SJSA1 (cell line): ENCODE results near the gene CXXC4. TPM values are rescaled to one million over a fixed set of nuclear protein-coding genes. Genes with fewer than 3 reads are reported as not detected.
A peak's percentile ranks its signal among the peaks of the same experiment; 100 is the strongest.

Experiments used
- DNase-seq, 2 experiments: peaks; one replicate each; pipeline ENCODE4 v3.0.0-alpha.2; 2015 to 2020; ENCODE audit warnings: low spot score in 2 of 2, low read depth in 1 of 2
- H3K27ac ChIP-seq: fragments of 250-450 bp; sonication (Bioruptor Pico); 2 replicates; pipeline ENCODE4 v1.5.1; 2020; ENCODE audit warnings: mild to moderate bottlenecking, moderate library complexity
- H3K27me3 ChIP-seq: fragments of 250-450 bp; sonication (Bioruptor Pico); replicated peaks from 2 replicates; pipeline ENCODE4 v1.5.1; 2020; ENCODE audit warnings: mild to moderate bottlenecking, moderate library complexity
- H3K36me3 ChIP-seq: fragments of 250-450 bp; sonication (Bioruptor Pico); 2 replicates; pipeline ENCODE4 v1.5.1; 2020; ENCODE audit warnings: mild to moderate bottlenecking
- H3K4me1 ChIP-seq: fragments of 250-450 bp; sonication (Bioruptor Pico); replicated peaks from 2 replicates; pipeline ENCODE4 v1.6.1; 2021; ENCODE audit warnings: mild to moderate bottlenecking
- H3K4me3 ChIP-seq: fragments of 250-450 bp; sonication (Bioruptor Pico); 2 replicates; pipeline ENCODE4 v1.5.1; 2020; ENCODE audit warnings: mild to moderate bottlenecking
- H3K9me3 ChIP-seq: fragments of 250-450 bp; sonication (Bioruptor Pico); replicated peaks from 2 replicates; pipeline ENCODE4 v1.5.1; 2020; ENCODE audit warnings: mild to moderate bottlenecking
- total RNA-seq: library from RNA; depleted of rRNA; stranded (reverse); fragments of >200 nt; shearing (Covaris generic); gene quantifications from 2 replicates; pipeline ENCODE4 v1.2.3, GENCODE V29; 2014

The CXXC4 gene
- total RNA-seq, 1 experiment from 2014 or later = 0.37 TPM

- H3K4me1 ChIP-seq = peaks cover 11% of the 10 kb centered on the region
- H3K27ac ChIP-seq = no peak overlapping the region
- H3K36me3 ChIP-seq = no peaks in the 10 kb centered on the region
- H3K9me3 ChIP-seq = no peaks in the 10 kb centered on the region
- peak overlapping the region; percentile 36 for H3K4me3 ChIP-seq
- H3K27me3 ChIP-seq = peaks cover 13% of the 10 kb centered on the region
- DNase-seq = no peak
Measured at GRCh38 chr4:104494185-104494584, 509 bp downstream of the CXXC4 start.

- Histone ChIP-seq H3K36me3 (no peaks in the 10 kb centered on the region), H3K27ac (no peak overlapping the region), H3K4me1 (peaks cover 11% of the 10 kb centered on the region), H3K4me3 (no peak overlapping the region), H3K27me3 (peaks cover 13% of the 10 kb centered on the region), H3K9me3 (no peaks in the 10 kb centered on the region)
- no peak for DNase-seq
Measured at GRCh38 chr4:104493081-104493831, 1.4 kb downstream of the CXXC4 start.

- Histone ChIP-seq H3K27ac (no peak overlapping the region), H3K9me3 (no peaks in the 10 kb centered on the region), H3K36me3 (no peaks in the 10 kb centered on the region), H3K4me3 (no peak overlapping the region), H3K4me1 (peaks cover 11% of the 10 kb centered on the region), H3K27me3 (peaks cover 13% of the 10 kb centered on the region)
- DNase-seq = peak in 1 of 2 experiments; percentile 28
Measured at GRCh38 chr4:104492183-104492771, 2.4 kb downstream of the CXXC4 start.

- peaks cover 11% of the 10 kb centered on the region for H3K4me1 ChIP-seq
- H3K4me3 ChIP-seq = peak overlapping the region; percentile 46
- H3K27me3 ChIP-seq = peaks cover 13% of the 10 kb centered on the region
- DNase-seq = peak; percentile 31 to 49
- no peak overlapping the region for H3K27ac ChIP-seq
- no peaks in the 10 kb centered on the region for H3K9me3 ChIP-seq
- no peaks in the 10 kb centered on the region for H3K36me3 ChIP-seq
Measured at GRCh38 chr4:104491481-104492182, 3.1 kb downstream of the CXXC4 start.

GRCh38 chr4:104490770-104491480 lies 3.8 kb downstream of the CXXC4 start:
- Histone ChIP-seq H3K27me3 (peaks cover 13% of the 10 kb centered on the region), H3K27ac (no peak overlapping the region), H3K4me3 (peak overlapping the region; percentile 46), H3K9me3 (no peaks in the 10 kb centered on the region), H3K36me3 (no peaks in the 10 kb centered on the region), H3K4me1 (peaks cover 11% of the 10 kb centered on the region)
- DNase-seq = peak; percentile 52 to 69

GRCh38 chr4:104490096-104490769 lies 4.5 kb downstream of the CXXC4 start:
- Histone ChIP-seq H3K4me1 (peaks cover 9% of the 10 kb centered on the region), H3K9me3 (no peaks in the 10 kb centered on the region), H3K27ac (no peak overlapping the region), H3K4me3 (peak overlapping the region; percentile 46; the same call in 1 of the 2 replicates), H3K27me3 (peaks cover 13% of the 10 kb centered on the region), H3K36me3 (no peaks in the 10 kb centered on the region)
- no peak for DNase-seq

GRCh38 chr4:104489731-104490095 lies 5.0 kb downstream of the CXXC4 start:
- H3K4me3 ChIP-seq = no peak overlapping the region
- H3K27me3 ChIP-seq = peaks cover 13% of the 10 kb centered on the region
- no peak overlapping the region for H3K27ac ChIP-seq
- H3K36me3 ChIP-seq = no peaks in the 10 kb centered on the region
- H3K4me1 ChIP-seq = peaks cover 9% of the 10 kb centered on the region
- no peaks in the 10 kb centered on the region for H3K9me3 ChIP-seq
- DNase-seq = no peak

GRCh38 chr4:104488151-104488550 lies 6.5 kb downstream of the CXXC4 start:
- Histone ChIP-seq H3K4me1 (peaks cover 5% of the 10 kb centered on the region), H3K9me3 (no peaks in the 10 kb centered on the region), H3K4me3 (no peak overlapping the region), H3K27ac (no peak overlapping the region), H3K27me3 (peaks cover 6% of the 10 kb centered on the region), H3K36me3 (no peaks in the 10 kb centered on the region)
- no peak for DNase-seq

- Histone ChIP-seq H3K4me3 (no peak overlapping the region), H3K36me3 (no peaks in the 10 kb centered on the region), H3K9me3 (no peaks in the 10 kb centered on the region), H3K27me3 (peaks cover 3% of the 10 kb centered on the region; the same call in 1 of the 2 replicates), H3K4me1 (no peaks in the 10 kb centered on the region), H3K27ac (no peak overlapping the region)
- no peak for DNase-seq
Measured at GRCh38 chr4:104486716-104487504, 7.8 kb downstream of the CXXC4 start.

GRCh38 chr4:104475652-104476051 lies 19.0 kb downstream of the CXXC4 start:
- Histone ChIP-seq H3K27me3 (no peaks in the 10 kb centered on the region), H3K27ac (no peak overlapping the region), H3K9me3 (no peaks in the 10 kb centered on the region), H3K36me3 (no peaks in the 10 kb centered on the region), H3K4me1 (no peaks in the 10 kb centered on the region), H3K4me3 (no peak overlapping the region)
- DNase-seq = no peak

GRCh38 chr4:104472766-104473165 lies 21.9 kb downstream of the CXXC4 start:
- Histone ChIP-seq H3K9me3 (no peaks in the 10 kb centered on the region), H3K36me3 (no peaks in the 10 kb centered on the region), H3K4me1 (no peaks in the 10 kb centered on the region), H3K4me3 (no peak overlapping the region), H3K27ac (no peak overlapping the region), H3K27me3 (no peaks in the 10 kb centered on the region)
- DNase-seq = no peak

- Histone ChIP-seq H3K4me3 (no peak overlapping the region), H3K27me3 (no peaks in the 10 kb centered on the region), H3K36me3 (no peaks in the 10 kb centered on the region), H3K4me1 (no peaks in the 10 kb centered on the region), H3K27ac (no peak overlapping the region), H3K9me3 (no peaks in the 10 kb centered on the region)
- DNase-seq = no peak
Measured at GRCh38 chr4:104470770-104471169, 23.9 kb downstream of the CXXC4 start.

- H3K4me3 ChIP-seq = no peak overlapping the region
- H3K36me3 ChIP-seq = no peaks in the 10 kb centered on the region
- no peaks in the 10 kb centered on the region for H3K4me1 ChIP-seq
- H3K9me3 ChIP-seq = no peaks in the 10 kb centered on the region
- no peaks in the 10 kb centered on the region for H3K27me3 ChIP-seq
- no peak for DNase-seq
- no peak overlapping the region for H3K27ac ChIP-seq
Measured at GRCh38 chr4:104469794-104470193, 24.9 kb downstream of the CXXC4 start.
